Natural killer cell (primary cell): ENCODE measurements around the gene THRB. TPM values are rescaled to one million over a fixed set of nuclear protein-coding genes. Genes with fewer than 3 reads are reported as not detected.
"Not testable (repeated sequence)": the region's sequence is repeated elsewhere in the genome, so short reads cannot be mapped to it uniquely, and the experiment has no call there.

Source experiments
- ATAC-seq, 3 donors: fragments of 150-1000 bp in 2 of 3; fragments of 200-7000 bp in 1 of 3; cut with Tn5 transposase; 1 replicate in 1 of 3; 2 replicates in 2 of 3; pipeline ENCODE4 v1.10.0; 2021; ENCODE audit warnings: mild to moderate bottlenecking in 2 of 3, moderate library complexity in 2 of 3
- DNase-seq, 2 donors: peaks; one replicate each; pipeline versions ENCODE4 v3.0.0 to v3.0.0-alpha.2; 2013 to 2021; ENCODE audit warnings: mixed read lengths in 1 of 2
- H3K27ac ChIP-seq: one replicate; pipeline ENCODE4 v1.5.1; 2013; ENCODE audit warnings: mild to moderate bottlenecking, low read length
- H3K27me3 ChIP-seq: one replicate; pipeline ENCODE4 v1.6.1; 2013; ENCODE audit warnings: low read length; ENCODE audit not compliant: control insufficient read depth, insufficient read depth
- H3K36me3 ChIP-seq: one replicate; pipeline ENCODE4 v1.6.1; 2013; ENCODE audit warnings: low read length; ENCODE audit not compliant: control insufficient read depth, insufficient read depth
- H3K4me1 ChIP-seq: one replicate; pipeline ENCODE4 v1.6.1; 2013; ENCODE audit warnings: low read length; ENCODE audit not compliant: control insufficient read depth, insufficient read depth
- H3K4me3 ChIP-seq: one replicate; pipeline ENCODE4 v1.5.1; 2013; ENCODE audit warnings: low read length
- H3K9me3 ChIP-seq: one replicate; pipeline ENCODE4 v1.6.1; 2013; ENCODE audit warnings: low read length; ENCODE audit not compliant: control insufficient read depth, insufficient read depth
- H3K27ac Mint-ChIP-seq, 2 donors: one replicate each; pipeline ENCODE4 v1.8.0; 2022; ENCODE audit warnings: mild to moderate bottlenecking in 2 of 2, mixed read lengths in 2 of 2, moderate library complexity in 1 of 2
- H3K27me3 Mint-ChIP-seq, 2 donors: one replicate each; pipeline ENCODE4 v1.8.0; 2022; ENCODE audit warnings: low read depth in 2 of 2, mixed read lengths in 2 of 2
- H3K36me3 Mint-ChIP-seq: one replicate; pipeline ENCODE4 v1.8.0; 2022; ENCODE audit warnings: mixed read lengths
- H3K4me1 Mint-ChIP-seq, 2 donors: one replicate each; pipeline ENCODE4 v1.8.0; 2022; ENCODE audit warnings: mixed read lengths in 2 of 2
- H3K4me3 Mint-ChIP-seq: one replicate; pipeline ENCODE4 v1.8.0; 2022; ENCODE audit warnings: mild to moderate bottlenecking, moderate library complexity, mixed read lengths
- H3K9me3 Mint-ChIP-seq, 2 donors: one replicate each; pipeline ENCODE4 v1.8.0; 2022; ENCODE audit warnings: mixed read lengths in 2 of 2
- CTCF ChIP-seq: fragments of 200-600 bp; IDR thresholded peaks from one replicate; pipeline ENCODE4 v1.8.0; 2022; ENCODE audit warnings: antibody characterized with exemption
- WGBS: methylation state at CpG from one replicate; pipeline ENCODE4 v1.1.7; 2013; ENCODE audit warnings: missing lambda C conversion rate; ENCODE audit not compliant: insufficient coverage; 5-methylcytosine and 5-hydroxymethylcytosine counted together
- intact Hi-C: fragments of 100-400 bp; cut with micrococcal nuclease; formaldehyde crosslinking; loops from one replicate; pipeline ENCODE4 v1.14.2; 2022
- total RNA-seq, 4 donors: library from RNA; stranded (reverse); fragments of 120-200 nt in 1 of 4; gene quantifications; one replicate each; pipeline versions ENCODE4 v1.2.3 to v1.2.4, GENCODE V29; 2013 to 2022

The THRB gene
- total RNA-seq, 3 donors from 2014 or later (not counting 1 experiment from before 2014, with no cell fraction given), result 0.05 TPM; not detected in 2

DNA sequence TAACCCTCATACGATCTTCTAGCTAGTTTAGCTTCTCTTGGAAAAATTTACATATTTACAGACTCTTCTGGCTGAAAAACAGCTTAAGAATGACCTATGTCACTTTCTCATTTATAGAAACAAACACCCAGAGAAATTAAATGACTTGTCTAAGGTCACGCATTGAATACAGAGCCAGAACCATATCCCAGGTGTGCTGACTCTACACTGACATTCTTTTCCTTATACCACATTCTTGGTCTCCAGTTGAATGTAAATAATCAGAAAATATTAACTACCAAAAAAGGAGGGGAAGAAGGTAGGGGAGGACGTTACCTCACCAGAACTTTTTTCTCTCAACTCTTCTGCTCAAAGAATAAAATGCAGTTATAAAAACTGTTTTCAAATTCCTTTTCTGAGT, 95.0 kb downstream of the THRB start:
- Mint-ChIP-seq H3K27me3 (no peaks in the 10 kb centered on the region), H3K4me3 (no peak overlapping the region), H3K27ac (no peak overlapping the region), H3K4me1 (no peaks in the 10 kb centered on the region), H3K36me3 (no peaks in the 10 kb centered on the region), H3K9me3 (no peaks in the 10 kb centered on the region)
- Histone ChIP-seq H3K4me1 (no peaks in the 10 kb centered on the region), H3K27ac (no peak overlapping the region), H3K27me3 (no peaks in the 10 kb centered on the region), H3K9me3 (no peaks in the 10 kb centered on the region), H3K36me3 (no peaks in the 10 kb centered on the region), H3K4me3 (no peak overlapping the region)
- intact Hi-C loops, result no loop called here
- no peak for ATAC-seq
- DNase-seq, result no peak
- WGBS, result 94% methylated on average over 2 of the region's 3 CpGs
- no peak for TF ChIP-seq CTCF

DNA sequence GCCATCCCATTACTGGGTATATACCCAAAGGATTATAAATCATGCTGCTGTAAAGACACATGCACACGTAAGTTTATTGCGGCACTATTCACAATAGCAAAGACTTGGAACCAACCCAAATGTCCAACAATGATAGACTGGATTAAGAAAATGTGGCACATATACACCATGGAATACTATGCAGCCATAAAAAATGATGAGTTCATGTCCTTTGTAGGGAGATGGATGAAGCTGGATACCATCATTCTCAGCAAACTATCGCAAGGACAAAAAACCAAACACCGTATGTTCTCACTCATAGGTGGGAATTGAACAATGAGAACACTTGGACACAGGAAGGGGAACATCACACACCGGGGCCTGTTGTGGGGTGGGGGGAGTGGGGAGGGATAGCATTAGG, 95.9 kb downstream of the THRB start:
- H3K4me3 Mint-ChIP-seq, H3K36me3 Mint-ChIP-seq, H3K4me3 ChIP-seq, H3K27me3 Mint-ChIP-seq, intact Hi-C loops, ATAC-seq, H3K4me1 Mint-ChIP-seq, H3K9me3 Mint-ChIP-seq, DNase-seq, H3K4me1 ChIP-seq, H3K9me3 ChIP-seq, H3K36me3 ChIP-seq, H3K27me3 ChIP-seq, H3K27ac ChIP-seq, H3K27ac Mint-ChIP-seq: not testable (repeated sequence)
- WGBS, result no CpG with 5 or more reads among the region's 5 CpGs

DNA sequence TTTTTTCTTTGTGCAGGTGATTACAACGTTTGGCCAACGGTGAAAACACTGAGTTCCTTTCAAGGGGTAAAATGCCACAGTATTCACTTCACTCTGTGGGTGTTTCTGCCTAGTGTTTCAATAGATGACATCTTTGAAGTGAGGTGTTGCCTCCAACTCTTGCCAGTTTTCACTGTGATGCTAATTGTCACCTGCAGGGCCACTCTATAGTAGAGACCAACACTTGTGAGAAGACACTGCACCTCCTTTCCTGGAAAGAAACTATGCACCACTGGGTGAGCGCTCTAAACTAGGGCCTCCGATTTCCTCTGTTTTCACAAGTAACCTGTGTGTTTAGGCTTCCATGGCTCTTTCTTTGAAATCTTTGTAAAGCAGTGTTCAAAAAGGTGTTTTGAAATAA, 98.3 kb downstream of the THRB start:
- peaks cover 0 to 3% of the 10 kb centered on the region in 2 donors for H3K9me3 Mint-ChIP-seq
- H3K27ac Mint-ChIP-seq, result no peak overlapping the region
- H3K36me3 Mint-ChIP-seq, result no peaks in the 10 kb centered on the region
- Histone ChIP-seq H3K27ac (no peak overlapping the region), H3K36me3 (no peaks in the 10 kb centered on the region), H3K4me1 (no peaks in the 10 kb centered on the region), H3K4me3 (no peak overlapping the region), H3K27me3 (no peaks in the 10 kb centered on the region), H3K9me3 (no peaks in the 10 kb centered on the region)
- 76% methylated on average over 4 of the region's 4 CpGs for WGBS
- intact Hi-C loops, result no loop called here
- no peaks in the 10 kb centered on the region for H3K4me1 Mint-ChIP-seq
- ATAC-seq (no peak), DNase-seq (no peak)
- no peak overlapping the region for H3K4me3 Mint-ChIP-seq
- no peaks in the 10 kb centered on the region for H3K27me3 Mint-ChIP-seq
- TF ChIP-seq CTCF, result no peak

- Histone ChIP-seq H3K27ac (no peak overlapping the region), H3K4me1 (no peaks in the 10 kb centered on the region), H3K4me3 (no peak overlapping the region), H3K27me3 (no peaks in the 10 kb centered on the region), H3K9me3 (no peaks in the 10 kb centered on the region), H3K36me3 (no peaks in the 10 kb centered on the region)
- no peak overlapping the region for H3K27ac Mint-ChIP-seq
- DNase-seq (no peak), ATAC-seq (no peak)
- intact Hi-C loops, result no loop called here
- no peak overlapping the region for H3K4me3 Mint-ChIP-seq
- H3K4me1 Mint-ChIP-seq, result no peaks in the 10 kb centered on the region
- WGBS, result 50% methylated on average over 1 of the region's 2 CpGs
- peaks cover 0 to 3% of the 10 kb centered on the region in 2 donors for H3K9me3 Mint-ChIP-seq
- no peak for TF ChIP-seq CTCF
- H3K27me3 Mint-ChIP-seq, result no peaks in the 10 kb centered on the region
- H3K36me3 Mint-ChIP-seq, result no peaks in the 10 kb centered on the region
Observed at GRCh38 chr3:24394754-24395153, 99.9 kb downstream of the THRB start.
